ENCODE measurements around the gene RAPGEF1.

DNA sequence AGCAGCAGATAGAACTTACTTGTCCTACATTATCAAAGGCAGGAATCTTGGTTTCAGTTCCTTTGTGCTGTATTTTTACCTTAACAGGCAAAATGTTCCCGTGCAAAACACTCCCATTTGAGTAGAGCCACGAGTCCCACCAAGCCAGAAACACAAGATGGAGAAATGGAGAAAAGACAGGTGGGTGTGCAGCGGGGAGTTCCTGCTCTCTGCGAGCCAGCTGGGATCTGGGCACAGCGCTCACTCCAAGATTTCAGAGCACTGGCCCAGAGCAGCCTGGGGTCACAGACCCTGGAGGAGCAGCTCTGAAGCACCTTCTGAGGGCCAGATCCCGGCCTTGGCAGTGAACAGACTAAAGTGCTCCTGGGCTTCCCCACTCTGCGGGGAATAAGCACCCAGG, 211.7 kb downstream of the RAPGEF1 start:
- TF ChIP-seq, protein P1, sequence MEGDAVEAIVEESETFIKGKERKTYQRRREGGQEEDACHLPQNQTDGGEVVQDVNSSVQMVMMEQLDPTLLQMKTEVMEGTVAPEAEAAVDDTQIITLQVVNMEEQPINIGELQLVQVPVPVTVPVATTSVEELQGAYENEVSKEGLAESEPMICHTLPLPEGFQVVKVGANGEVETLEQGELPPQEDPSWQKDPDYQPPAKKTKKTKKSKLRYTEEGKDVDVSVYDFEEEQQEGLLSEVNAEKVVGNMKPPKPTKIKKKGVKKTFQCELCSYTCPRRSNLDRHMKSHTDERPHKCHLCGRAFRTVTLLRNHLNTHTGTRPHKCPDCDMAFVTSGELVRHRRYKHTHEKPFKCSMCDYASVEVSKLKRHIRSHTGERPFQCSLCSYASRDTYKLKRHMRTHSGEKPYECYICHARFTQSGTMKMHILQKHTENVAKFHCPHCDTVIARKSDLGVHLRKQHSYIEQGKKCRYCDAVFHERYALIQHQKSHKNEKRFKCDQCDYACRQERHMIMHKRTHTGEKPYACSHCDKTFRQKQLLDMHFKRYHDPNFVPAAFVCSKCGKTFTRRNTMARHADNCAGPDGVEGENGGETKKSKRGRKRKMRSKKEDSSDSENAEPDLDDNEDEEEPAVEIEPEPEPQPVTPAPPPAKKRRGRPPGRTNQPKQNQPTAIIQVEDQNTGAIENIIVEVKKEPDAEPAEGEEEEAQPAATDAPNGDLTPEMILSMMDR (IDR thresholded peaks at IDR 0.05) = no peak
- TF ChIP-seq POLR2A (IDR thresholded peaks at IDR 0.05) (no peak), POLR2AphosphoS5 (IDR thresholded peaks at IDR 0.05; ENCODE audit: insufficient read depth in 1 of 2, low read depth in 1 of 2) (no peak)

Data from vagina (tissue), 2 donors.